Sigmoid colon (tissue), 4 donors: ENCODE measurements around the gene OXA1L.

Experiments used
- EP300 ChIP-seq, 4 donors: sonication (generic); formaldehyde crosslinking; IDR thresholded peaks; one replicate each; pipeline ENCODE4 v1.6.1; 2017; ENCODE audit warnings: antibody characterized with exemption in 4 of 4
- POLR2A ChIP-seq, 2 donors: fragments of 450-650 bp; IDR thresholded peaks; one replicate each; pipeline ENCODE4 v1.6.1; 2016; ENCODE audit warnings: antibody characterized with exemption in 2 of 2, mild to moderate bottlenecking in 2 of 2, moderate library complexity in 2 of 2
- POLR2AphosphoS5 ChIP-seq, 4 donors: sonication (generic); formaldehyde crosslinking; IDR thresholded peaks; one replicate each; pipeline ENCODE4 v1.6.1; 2017; ENCODE audit warnings: antibody characterized with exemption in 4 of 4
- TF ChIP-seq, protein P1 (sequence below), 4 experiments: fragments of 450-650 bp in 3 of 4; fragments of 200-600 bp in 1 of 4; IDR thresholded peaks; one replicate each; pipeline ENCODE4 v1.5.1; 2016 to 2019; ENCODE audit warnings: antibody characterized with exemption in 4 of 4, mild to moderate bottlenecking in 3 of 4, moderate library complexity in 2 of 4

- TF ChIP-seq, protein P1, sequence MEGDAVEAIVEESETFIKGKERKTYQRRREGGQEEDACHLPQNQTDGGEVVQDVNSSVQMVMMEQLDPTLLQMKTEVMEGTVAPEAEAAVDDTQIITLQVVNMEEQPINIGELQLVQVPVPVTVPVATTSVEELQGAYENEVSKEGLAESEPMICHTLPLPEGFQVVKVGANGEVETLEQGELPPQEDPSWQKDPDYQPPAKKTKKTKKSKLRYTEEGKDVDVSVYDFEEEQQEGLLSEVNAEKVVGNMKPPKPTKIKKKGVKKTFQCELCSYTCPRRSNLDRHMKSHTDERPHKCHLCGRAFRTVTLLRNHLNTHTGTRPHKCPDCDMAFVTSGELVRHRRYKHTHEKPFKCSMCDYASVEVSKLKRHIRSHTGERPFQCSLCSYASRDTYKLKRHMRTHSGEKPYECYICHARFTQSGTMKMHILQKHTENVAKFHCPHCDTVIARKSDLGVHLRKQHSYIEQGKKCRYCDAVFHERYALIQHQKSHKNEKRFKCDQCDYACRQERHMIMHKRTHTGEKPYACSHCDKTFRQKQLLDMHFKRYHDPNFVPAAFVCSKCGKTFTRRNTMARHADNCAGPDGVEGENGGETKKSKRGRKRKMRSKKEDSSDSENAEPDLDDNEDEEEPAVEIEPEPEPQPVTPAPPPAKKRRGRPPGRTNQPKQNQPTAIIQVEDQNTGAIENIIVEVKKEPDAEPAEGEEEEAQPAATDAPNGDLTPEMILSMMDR (IDR thresholded peaks at IDR 0.05), result no peak
- TF ChIP-seq POLR2A (IDR thresholded peaks at IDR 0.05) (no peak), EP300 (IDR thresholded peaks at IDR 0.05) (no peak), POLR2AphosphoS5 (IDR thresholded peaks at IDR 0.05) (no peak)
Measured at GRCh38 chr14:22747769-22748168, 18.7 kb upstream of the OXA1L start.
